ENCODE results near the gene M1AP.

Gene M1AP

DNA sequence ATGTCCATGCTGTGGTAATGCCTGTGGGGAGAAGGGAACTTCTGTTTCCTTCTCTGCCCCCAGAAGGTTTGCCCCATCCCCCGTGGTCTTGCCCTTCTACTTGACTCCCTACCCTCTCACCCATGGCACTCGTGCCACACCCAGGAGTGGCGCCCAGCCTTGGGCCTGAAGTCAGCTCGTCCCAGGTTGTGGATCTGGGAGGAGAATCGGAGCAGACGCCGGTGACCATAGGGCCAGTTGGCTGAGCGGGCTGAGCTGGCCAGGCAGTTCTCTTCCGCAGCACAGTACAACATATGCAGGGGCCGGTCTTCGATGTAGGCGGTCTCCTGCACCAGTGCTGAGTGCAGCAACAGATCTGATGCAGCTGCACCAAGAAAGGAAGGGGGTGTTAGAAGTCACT lies 113.7 kb downstream of the M1AP start:
- H4K20me1 ChIP-seq (ENCODE audit: insufficient read depth, low read length), result no peaks in the 10 kb centered on the region
- H3K27me3 ChIP-seq (ENCODE audit: insufficient read depth, low read length, poor library complexity), result peaks cover 5% of the 10 kb centered on the region
- no peak overlapping the region for H2AFZ ChIP-seq (ENCODE audit: low read depth, low read length)
- no peak for TF ChIP-seq CTCF (IDR thresholded peaks at IDR 0.05; ENCODE audit: borderline replicate concordance, extremely low read depth, low read length, poor library complexity, severe bottlenecking)
- TF ChIP-seq EZH2 (IDR thresholded peaks at IDR 0.05; ENCODE audit: borderline replicate concordance, low read depth, low read length, severe bottlenecking), result no peak
- H3K27ac ChIP-seq (ENCODE audit: low read length), result no peak overlapping the region
- H3K4me1 ChIP-seq (ENCODE audit: insufficient read depth, low read length), result peaks cover 18% of the 10 kb centered on the region
- peaks cover 31% of the 10 kb centered on the region for H3K36me3 ChIP-seq (ENCODE audit: insufficient read depth, low read length)
- no peak overlapping the region for H3K9ac ChIP-seq (ENCODE audit: low read depth, low read length)
- no peak overlapping the region for H3K4me3 ChIP-seq (ENCODE audit: low read depth in 1 of 2, low read length in 2 of 2)
- DNase-seq (no peak), ATAC-seq (ENCODE audit: insufficient read depth, low read depth) (no peak)
- no peak overlapping the region for H3K4me2 ChIP-seq (ENCODE audit: insufficient read depth, low read length)
- H3K79me2 ChIP-seq (ENCODE audit: insufficient read depth, low read length), result peaks cover 19% of the 10 kb centered on the region
- no peaks in the 10 kb centered on the region for H3K9me3 ChIP-seq (ENCODE audit: insufficient read depth, low read length, severe bottlenecking)

GRCh38 chr2:74533464-74533863 lies 114.7 kb downstream of the M1AP start:
- DNase-seq (no peak), ATAC-seq (ENCODE audit: insufficient read depth, low read depth) (no peak)
- H3K36me3 ChIP-seq (ENCODE audit: insufficient read depth, low read length), result peaks cover 39% of the 10 kb centered on the region
- peaks cover 3% of the 10 kb centered on the region; the same call in 1 of the 2 replicates for H4K20me1 ChIP-seq (ENCODE audit: insufficient read depth, low read length)
- peaks cover 5% of the 10 kb centered on the region for H3K27me3 ChIP-seq (ENCODE audit: insufficient read depth, low read length, poor library complexity)
- no peak overlapping the region for H3K9ac ChIP-seq (ENCODE audit: low read depth, low read length)
- no peaks in the 10 kb centered on the region for H3K9me3 ChIP-seq (ENCODE audit: insufficient read depth, low read length, severe bottlenecking)
- H2AFZ ChIP-seq (ENCODE audit: low read depth, low read length), result no peak overlapping the region
- H3K79me2 ChIP-seq (ENCODE audit: insufficient read depth, low read length), result peaks cover 29% of the 10 kb centered on the region
- H3K4me3 ChIP-seq (ENCODE audit: low read depth in 1 of 2, low read length in 2 of 2), result no peak overlapping the region
- TF ChIP-seq EZH2 (IDR thresholded peaks at IDR 0.05; ENCODE audit: borderline replicate concordance, low read depth, low read length, severe bottlenecking) (no peak), CTCF (IDR thresholded peaks at IDR 0.05; ENCODE audit: borderline replicate concordance, extremely low read depth, low read length, poor library complexity, severe bottlenecking) (no peak)
- H3K4me1 ChIP-seq (ENCODE audit: insufficient read depth, low read length), result peaks cover 22% of the 10 kb centered on the region
- H3K27ac ChIP-seq (ENCODE audit: low read length), result no peak overlapping the region
- no peak overlapping the region for H3K4me2 ChIP-seq (ENCODE audit: insufficient read depth, low read length)

GRCh38 chr2:74532222-74532621 lies 115.9 kb downstream of the M1AP start:
- Histone ChIP-seq H3K4me3 (ENCODE audit: low read depth in 1 of 2, low read length in 2 of 2) (no peak overlapping the region), H3K4me1 (ENCODE audit: insufficient read depth, low read length) (peaks cover 35% of the 10 kb centered on the region), H3K27me3 (ENCODE audit: insufficient read depth, low read length, poor library complexity) (no peaks in the 10 kb centered on the region), H3K9me3 (ENCODE audit: insufficient read depth, low read length, severe bottlenecking) (no peaks in the 10 kb centered on the region), H2AFZ (ENCODE audit: low read depth, low read length) (no peak overlapping the region), H3K36me3 (ENCODE audit: insufficient read depth, low read length) (peaks cover 51% of the 10 kb centered on the region), H3K9ac (ENCODE audit: low read depth, low read length) (no peak overlapping the region), H3K4me2 (ENCODE audit: insufficient read depth, low read length) (no peak overlapping the region), H3K27ac (ENCODE audit: low read length) (no peak overlapping the region), H4K20me1 (ENCODE audit: insufficient read depth, low read length) (peaks cover 12% of the 10 kb centered on the region; the same call in 1 of the 2 replicates), H3K79me2 (ENCODE audit: insufficient read depth, low read length) (peaks cover 38% of the 10 kb centered on the region)
- no peak for DNase-seq
- no peak for ATAC-seq (ENCODE audit: insufficient read depth, low read depth)
- TF ChIP-seq CTCF (IDR thresholded peaks at IDR 0.05; ENCODE audit: borderline replicate concordance, extremely low read depth, low read length, poor library complexity, severe bottlenecking) (peak; percentile 53), EZH2 (IDR thresholded peaks at IDR 0.05; ENCODE audit: borderline replicate concordance, low read depth, low read length, severe bottlenecking) (no peak)

DNA sequence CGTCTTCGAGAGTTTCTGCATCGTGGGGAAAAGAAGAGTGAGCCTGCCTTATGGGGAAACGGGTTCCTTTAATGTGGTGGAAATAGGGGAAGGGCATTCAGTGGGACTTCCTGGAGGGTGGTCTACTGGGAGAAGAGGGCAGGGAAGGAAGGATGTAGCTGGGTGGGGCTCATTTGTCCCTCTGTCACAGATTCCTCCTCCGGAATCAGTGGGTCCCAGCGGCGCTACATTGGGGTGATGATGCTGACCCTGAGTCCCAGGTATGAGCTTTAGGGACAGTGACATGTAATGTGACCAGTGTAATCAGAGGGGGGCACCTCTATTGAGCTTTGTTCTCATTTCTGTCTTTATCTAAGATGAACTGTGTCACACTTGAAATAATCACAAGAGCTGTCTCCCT lies 116.5 kb downstream of the M1AP start:
- H3K27me3 ChIP-seq (ENCODE audit: insufficient read depth, low read length, poor library complexity), result no peaks in the 10 kb centered on the region
- H4K20me1 ChIP-seq (ENCODE audit: insufficient read depth, low read length), result peaks cover 15% of the 10 kb centered on the region; the same call in 1 of the 2 replicates
- H3K4me2 ChIP-seq (ENCODE audit: insufficient read depth, low read length), result peak overlapping the region; percentile 87; the same call in 1 of the 2 replicates
- TF ChIP-seq EZH2 (IDR thresholded peaks at IDR 0.05; ENCODE audit: borderline replicate concordance, low read depth, low read length, severe bottlenecking), result no peak
- no peak for TF ChIP-seq CTCF (IDR thresholded peaks at IDR 0.05; ENCODE audit: borderline replicate concordance, extremely low read depth, low read length, poor library complexity, severe bottlenecking)
- no peak overlapping the region for H3K27ac ChIP-seq (ENCODE audit: low read length)
- H3K4me1 ChIP-seq (ENCODE audit: insufficient read depth, low read length), result peaks cover 38% of the 10 kb centered on the region
- ATAC-seq (ENCODE audit: insufficient read depth, low read depth), result no peak
- H3K9ac ChIP-seq (ENCODE audit: low read depth, low read length), result no peak overlapping the region
- H3K9me3 ChIP-seq (ENCODE audit: insufficient read depth, low read length, severe bottlenecking), result no peaks in the 10 kb centered on the region
- H2AFZ ChIP-seq (ENCODE audit: low read depth, low read length), result no peak overlapping the region
- peaks cover 38% of the 10 kb centered on the region for H3K79me2 ChIP-seq (ENCODE audit: insufficient read depth, low read length)
- peak overlapping the region in 1 of 2 experiments; percentile 67; a peak in 1 of 4 replicates for H3K4me3 ChIP-seq (ENCODE audit: low read depth in 1 of 2, low read length in 2 of 2)
- H3K36me3 ChIP-seq (ENCODE audit: insufficient read depth, low read length), result peaks cover 57% of the 10 kb centered on the region
- no peak for DNase-seq

All from DND-41 (cell line).